B cell (primary cell): ENCODE data around the gene NCAPH2. TPM values are rescaled to one million over a fixed set of nuclear protein-coding genes. Genes with fewer than 3 reads are reported as not detected.

ENCODE experiments used
- ATAC-seq: fragments of 200-7000 bp; cut with Tn5 transposase; one replicate; pipeline ENCODE4 v1.10.0; 2021; ENCODE audit warnings: low read depth, mild to moderate bottlenecking, moderate number of reproducible peaks, moderate library complexity
- CTCF ChIA-PET: fragments of 350-600 bp; sonication (Branson Sonifier 250); formaldehyde crosslinking; loops from one replicate; lab custom pipeline; 2021; ENCODE audit warnings: antibody characterized with exemption, inconsistent platforms; lab: Charles Lee
- POLR2A ChIA-PET: fragments of 350-600 bp; sonication (Branson Sonifier 250); formaldehyde crosslinking; loops from one replicate; lab custom pipeline; 2021; ENCODE audit warnings: antibody characterized with exemption; lab: Charles Lee
- DNase-seq: peaks from one replicate; pipeline ENCODE4 v3.0.0; 2013
- H2AFZ ChIP-seq: 2 replicates; pipeline ENCODE4 v1.6.1; 2012; ENCODE audit warnings: mild to moderate bottlenecking, low read depth, low read length; ENCODE audit not compliant: insufficient read depth, poor library complexity, severe bottlenecking
- H3K27ac ChIP-seq, 2 donors: 1 replicate in 1 of 2; 2 replicates in 1 of 2; pipeline ENCODE4 v1.5.1; 2012 to 2013; ENCODE audit warnings: low read length in 2 of 2, mild to moderate bottlenecking in 2 of 2, moderate library complexity in 1 of 2
- H3K27me3 ChIP-seq, 4 experiments: fragments of 200-600 bp in 1 of 4; sonication (generic) in 1 of 4; replicated peaks in 1 of 4; 1 replicate in 2 of 4; 2 replicates in 2 of 4; pipeline versions ENCODE4 v1.6.1 to v1.7.0; 2013 to 2016; ENCODE audit warnings: low read length in 3 of 4, mild to moderate bottlenecking in 2 of 4, mixed read lengths in 1 of 4, moderate library complexity in 1 of 4; ENCODE audit not compliant: insufficient read depth in 4 of 4, control insufficient read depth in 3 of 4; ENCODE audit errors: control extremely low read depth in 1 of 4
- H3K36me3 ChIP-seq, 2 experiments: replicated peaks in 1 of 2; 1 replicate in 1 of 2; 2 replicates in 1 of 2; pipeline versions ENCODE4 v1.6.1 to v1.7.1; 2013; ENCODE audit warnings: low read length in 1 of 2; ENCODE audit not compliant: insufficient read depth in 2 of 2, control insufficient read depth in 1 of 2; ENCODE audit errors: control extremely low read depth in 1 of 2, extremely low read depth in 1 of 2
- H3K4me1 ChIP-seq, 2 donors: fragments of 200-600 bp in 1 of 2; sonication (generic) in 1 of 2; 1 replicate in 1 of 2; 2 replicates in 1 of 2; pipeline versions ENCODE4 v1.5.1 to v1.6.1; 2013 to 2017; ENCODE audit warnings: low read length in 2 of 2; ENCODE audit not compliant: control insufficient read depth in 2 of 2, insufficient read depth in 2 of 2
- H3K4me2 ChIP-seq: replicated peaks from 2 replicates; pipeline ENCODE3; 2012; ENCODE audit warnings: mild to moderate bottlenecking, low read depth, low read length; ENCODE audit not compliant: poor library complexity, severe bottlenecking
- H3K4me3 ChIP-seq, 5 experiments: fragments of 200-600 bp in 1 of 5; sonication (generic) in 1 of 5; 1 replicate in 3 of 5; 2 replicates in 2 of 5; pipeline versions ENCODE4 v1.5.1 to v1.7.0; 2011 to 2016; ENCODE audit warnings: low read length in 4 of 5, mild to moderate bottlenecking in 4 of 5, low read depth in 2 of 5, control low read depth in 1 of 5, moderate library complexity in 1 of 5; ENCODE audit not compliant: insufficient read depth in 1 of 5; ENCODE audit errors: control extremely low read depth in 1 of 5, extremely low read depth in 1 of 5
- H3K79me2 ChIP-seq: fragments of 200-600 bp; sonication (generic); one replicate; pipeline ENCODE4 v1.6.0; 2016; ENCODE audit warnings: low read length; ENCODE audit not compliant: control insufficient read depth, insufficient read depth
- H3K9ac ChIP-seq: fragments of 200-600 bp; sonication (generic); 2 replicates; pipeline ENCODE4 v1.6.1; 2017; ENCODE audit warnings: mild to moderate bottlenecking, low read length, moderate library complexity
- H3K9me3 ChIP-seq, 3 donors: one replicate each; pipeline versions ENCODE4 v1.6.1 to v1.7.1; 2013; ENCODE audit warnings: low read length in 2 of 3; ENCODE audit not compliant: control insufficient read depth in 2 of 3, insufficient read depth in 1 of 3; ENCODE audit errors: control extremely low read depth in 1 of 3
- H4K20me1 ChIP-seq: 2 replicates; pipeline ENCODE4 v1.6.0; 2012; ENCODE audit warnings: mild to moderate bottlenecking, low read length; ENCODE audit not compliant: insufficient read depth, control insufficient read depth, poor library complexity, severe bottlenecking
- H3K27ac Mint-ChIP-seq: one replicate; pipeline ENCODE4 v1.8.0; 2021; ENCODE audit warnings: mixed read lengths
- H3K27me3 Mint-ChIP-seq: one replicate; pipeline ENCODE4 v1.8.0; 2021; ENCODE audit warnings: mixed read lengths
- H3K4me1 Mint-ChIP-seq: one replicate; pipeline ENCODE4 v1.8.0; 2021; ENCODE audit warnings: mixed read lengths
- H3K4me3 Mint-ChIP-seq: one replicate; pipeline ENCODE4 v1.8.0; 2021; ENCODE audit warnings: mixed read lengths
- H3K9me3 Mint-ChIP-seq: one replicate; pipeline ENCODE4 v1.8.0; 2022; ENCODE audit warnings: mixed read lengths; ENCODE audit not compliant: insufficient read depth
- CTCF ChIP-seq: fragments of 200-600 bp; IDR thresholded peaks from one replicate; pipeline ENCODE4 v1.8.0; 2022; ENCODE audit warnings: antibody characterized with exemption, mild to moderate bottlenecking
- EZH2 ChIP-seq: IDR thresholded peaks from 2 replicates; pipeline ENCODE4 v1.6.1; 2012; ENCODE audit warnings: borderline replicate concordance, low read depth, mild to moderate bottlenecking, moderate library complexity, low read length; ENCODE audit not compliant: insufficient read depth, poor library complexity, severe bottlenecking
- WGBS: methylation state at CpG from one replicate; pipeline ENCODE4 v1.1.5; 2013; ENCODE audit warnings: missing lambda C conversion rate; ENCODE audit not compliant: insufficient coverage; 5-methylcytosine and 5-hydroxymethylcytosine counted together
- intact Hi-C: fragments of 100-400 bp; cut with micrococcal nuclease; formaldehyde crosslinking; loops from one replicate; pipeline ENCODE4 v1.10.0; 2022
- polyA plus RNA-seq: library from polyadenylated mRNA; depleted of rRNA; stranded (reverse); fragments of >200 nt; gene quantifications from 2 replicates; pipeline ENCODE4 v1.2.3, GENCODE V29; 2012
- total RNA-seq, 2 donors: library from RNA; stranded (reverse); fragments of 120-200 nt in 1 of 2; gene quantifications; 1 replicate in 1 of 2; 2 replicates in 1 of 2; pipeline versions ENCODE4 v1.2.3 to v1.2.4, GENCODE V29; 2013 to 2022

NCAPH2 gene
- total and polyA plus RNA-seq, 2 donors (not counting 1 experiment from before 2014, with no cell fraction given), result 47.1 to 76.9 TPM

GRCh38 chr22:50502096-50502495, 5.9 kb upstream of the NCAPH2 start:
- Mint-ChIP-seq H3K27me3 (no peaks in the 10 kb centered on the region), H3K4me3 (no peak overlapping the region), H3K4me1 (peaks cover 12% of the 10 kb centered on the region), H3K9me3 (no peaks in the 10 kb centered on the region), H3K27ac (no peak overlapping the region)
- no peak overlapping the region for H3K27ac ChIP-seq
- ATAC-seq, result no peak
- no peak overlapping the region for H2AFZ ChIP-seq
- WGBS, result 97% methylated on average over 6 of the region's 6 CpGs
- H4K20me1 ChIP-seq, result peaks cover 27% of the 10 kb centered on the region
- CTCF ChIA-PET, result interaction anchor here (1.4 kb wide), 1 partner anchor 29 kb away, joined by 4 read pairs; no protein-coding TSS in a partner anchor
- TF ChIP-seq CTCF, result no peak
- no peak for TF ChIP-seq EZH2
- H3K9ac ChIP-seq, result no peak overlapping the region
- H3K4me2 ChIP-seq, result no peak overlapping the region
- intact Hi-C loops, result no loop called here
- no peaks in the 10 kb centered on the region for H3K27me3 ChIP-seq
- no peak overlapping the region for H3K4me3 ChIP-seq
- peaks cover 13 to 25% of the 10 kb centered on the region in 2 donors for H3K4me1 ChIP-seq
- no peak for DNase-seq
- H3K36me3 ChIP-seq, result peaks cover 0 to 32% of the 10 kb centered on the region in 2 experiments
- POLR2A ChIA-PET, result interaction anchor here (0.6 to 0.7 kb wide), 2 partner anchors 50 to 60 kb away, joined by 3 to 4 read pairs; no protein-coding TSS in a partner anchor
- no peaks in the 10 kb centered on the region for H3K9me3 ChIP-seq
- peaks cover 23% of the 10 kb centered on the region for H3K79me2 ChIP-seq

- ChIA-PET POLR2A (no interaction called here), CTCF (interaction anchor here (0.9 to 1.4 kb wide), 3 partner anchors 17 to 60 kb away, joined by 3 to 4 read pairs (median 4); partner anchors contain the start of genes MIOX and SYCE3)
- WGBS, result 98% methylated on average over 20 of the region's 24 CpGs
- intact Hi-C loops, result no loop called here
- H3K4me3 Mint-ChIP-seq, result no peak overlapping the region
- Histone ChIP-seq H3K4me2 (no peak overlapping the region), H3K4me1 (peaks cover 13 to 26% of the 10 kb centered on the region in 2 donors), H3K9ac (no peak overlapping the region), H3K27me3 (no peaks in the 10 kb centered on the region), H4K20me1 (peaks cover 30% of the 10 kb centered on the region), H3K79me2 (peaks cover 25% of the 10 kb centered on the region), H3K36me3 (peaks cover 0 to 32% of the 10 kb centered on the region in 2 experiments), H3K4me3 (no peak overlapping the region), H2AFZ (no peak overlapping the region), H3K27ac (no peak overlapping the region), H3K9me3 (no peaks in the 10 kb centered on the region)
- TF ChIP-seq EZH2 (no peak), CTCF (no peak)
- ATAC-seq (no peak), DNase-seq (peak; percentile 13)
- H3K27me3 Mint-ChIP-seq, result no peaks in the 10 kb centered on the region
- peaks cover 16% of the 10 kb centered on the region for H3K4me1 Mint-ChIP-seq
- no peaks in the 10 kb centered on the region for H3K9me3 Mint-ChIP-seq
- H3K27ac Mint-ChIP-seq, result no peak overlapping the region
These were observed 5.2 kb upstream of the NCAPH2 start for GRCh38 chr22:50502628-50503474.
